Neutrophil (primary cell): ENCODE measurements around the gene CDC42BPG.

ENCODE experiments used
- H3K27ac ChIP-seq: fragments of 200-600 bp; sonication (generic); 2 replicates; pipeline ENCODE4 v1.5.1; 2016; ENCODE audit warnings: mild to moderate bottlenecking, moderate library complexity
- H3K27me3 ChIP-seq: fragments of 200-600 bp; sonication (generic); 2 replicates; pipeline ENCODE4 v1.6.0; 2016; ENCODE audit warnings: mild to moderate bottlenecking
- H3K36me3 ChIP-seq: fragments of 200-600 bp; sonication (generic); 2 replicates; pipeline ENCODE4 v1.5.1; 2017
- H3K4me1 ChIP-seq, 2 experiments: fragments of 200-600 bp in 1 of 2; sonication (generic) in 1 of 2; 1 replicate in 1 of 2; 2 replicates in 1 of 2; pipeline versions ENCODE4 v1.5.1 to v1.6.1; 2013 to 2016; ENCODE audit warnings: low read depth in 1 of 2, low read length in 1 of 2, mild to moderate bottlenecking in 1 of 2, moderate library complexity in 1 of 2; ENCODE audit not compliant: control insufficient read depth in 1 of 2, insufficient read depth in 1 of 2
- H3K4me3 ChIP-seq, 2 experiments: fragments of 200-600 bp in 1 of 2; sonication (generic) in 1 of 2; 1 replicate in 1 of 2; 2 replicates in 1 of 2; pipeline ENCODE4 v1.5.1; 2013 to 2016; ENCODE audit warnings: low read depth in 1 of 2, low read length in 1 of 2, mild to moderate bottlenecking in 1 of 2, moderate library complexity in 1 of 2
- H3K9me3 ChIP-seq: fragments of 200-600 bp; sonication (generic); 2 replicates; pipeline ENCODE4 v1.5.1; 2016
- CTCF ChIP-seq: fragments of 200-600 bp; sonication (generic); IDR thresholded peaks from 2 replicates; pipeline ENCODE4 v1.5.1; 2016; ENCODE audit warnings: antibody characterized with exemption

Gene CDC42BPG

GRCh38 chr11:64891880-64892279 is 47.4 kb upstream of the CDC42BPG start:
- no peaks in the 10 kb centered on the region for H3K27me3 ChIP-seq
- H3K9me3 ChIP-seq, result no peaks in the 10 kb centered on the region
- H3K36me3 ChIP-seq, result peaks cover 33% of the 10 kb centered on the region
- peaks cover 48 to 51% of the 10 kb centered on the region in 2 experiments for H3K4me1 ChIP-seq
- no peak for TF ChIP-seq CTCF
- H3K27ac ChIP-seq, result no peak overlapping the region
- no peak overlapping the region for H3K4me3 ChIP-seq

DNA sequence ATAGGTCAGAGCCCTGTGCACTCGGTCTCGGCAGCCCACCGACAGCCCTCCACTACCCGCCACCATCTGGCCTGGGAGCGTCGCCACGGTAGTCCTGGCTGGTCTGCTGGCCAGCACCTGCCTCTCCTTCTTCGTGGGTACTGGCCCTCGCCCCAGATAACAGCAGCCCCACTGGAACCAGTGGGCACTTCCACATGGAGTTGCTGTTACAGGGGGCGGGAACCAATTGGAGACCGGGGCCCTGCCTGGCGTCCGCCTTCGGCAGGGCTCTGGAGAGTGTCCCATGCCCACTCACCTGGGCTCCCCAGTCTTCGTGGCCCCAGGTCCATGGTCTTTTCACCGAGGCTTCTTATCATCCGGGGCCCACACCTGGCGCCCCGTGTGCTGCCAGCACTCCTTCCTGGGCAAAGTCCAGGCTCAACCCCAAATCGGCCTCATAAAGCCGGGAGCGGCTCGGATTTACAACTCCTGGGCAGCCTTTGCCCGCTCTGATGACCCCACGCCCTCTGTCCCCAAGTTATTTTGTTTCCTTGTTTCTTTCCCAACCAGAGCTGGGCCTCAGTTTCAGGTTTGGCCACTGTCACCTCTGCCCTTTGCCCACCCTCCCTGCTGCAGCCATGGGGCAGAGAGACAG is 46.9 kb upstream of the CDC42BPG start:
- H3K9me3 ChIP-seq, result no peaks in the 10 kb centered on the region
- H3K4me3 ChIP-seq, result no peak overlapping the region
- H3K4me1 ChIP-seq, result peaks cover 51 to 54% of the 10 kb centered on the region in 2 experiments
- peaks cover 28% of the 10 kb centered on the region for H3K36me3 ChIP-seq
- no peak overlapping the region for H3K27ac ChIP-seq
- no peak for TF ChIP-seq CTCF
- no peaks in the 10 kb centered on the region for H3K27me3 ChIP-seq

DNA sequence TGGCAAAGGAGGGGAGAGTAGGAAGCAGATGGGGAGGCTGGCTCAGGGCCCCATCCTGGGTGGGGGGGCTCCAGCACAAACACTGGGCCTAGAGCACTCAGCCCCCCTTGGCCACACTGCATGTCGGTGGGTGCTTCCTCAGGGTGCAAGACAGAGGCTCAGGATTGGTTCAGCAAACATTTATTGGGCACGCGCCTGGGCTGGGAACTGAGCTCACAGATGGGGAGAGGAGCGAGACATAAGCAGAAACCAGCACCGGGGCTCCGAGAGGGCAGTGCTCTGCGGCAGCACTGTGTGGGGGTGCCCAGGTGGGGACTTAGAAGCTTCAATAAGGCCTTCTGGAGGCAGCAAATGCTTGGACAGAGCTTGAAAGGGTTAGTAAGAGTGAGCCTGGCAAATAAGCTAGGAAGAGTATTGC is 46.1 kb upstream of the CDC42BPG start:
- no peaks in the 10 kb centered on the region for H3K9me3 ChIP-seq
- TF ChIP-seq CTCF, result no peak
- H3K27me3 ChIP-seq, result no peaks in the 10 kb centered on the region
- no peak overlapping the region for H3K4me3 ChIP-seq
- no peak overlapping the region for H3K27ac ChIP-seq
- H3K4me1 ChIP-seq, result peaks cover 59 to 62% of the 10 kb centered on the region in 2 experiments
- H3K36me3 ChIP-seq, result peaks cover 20% of the 10 kb centered on the region

DNA sequence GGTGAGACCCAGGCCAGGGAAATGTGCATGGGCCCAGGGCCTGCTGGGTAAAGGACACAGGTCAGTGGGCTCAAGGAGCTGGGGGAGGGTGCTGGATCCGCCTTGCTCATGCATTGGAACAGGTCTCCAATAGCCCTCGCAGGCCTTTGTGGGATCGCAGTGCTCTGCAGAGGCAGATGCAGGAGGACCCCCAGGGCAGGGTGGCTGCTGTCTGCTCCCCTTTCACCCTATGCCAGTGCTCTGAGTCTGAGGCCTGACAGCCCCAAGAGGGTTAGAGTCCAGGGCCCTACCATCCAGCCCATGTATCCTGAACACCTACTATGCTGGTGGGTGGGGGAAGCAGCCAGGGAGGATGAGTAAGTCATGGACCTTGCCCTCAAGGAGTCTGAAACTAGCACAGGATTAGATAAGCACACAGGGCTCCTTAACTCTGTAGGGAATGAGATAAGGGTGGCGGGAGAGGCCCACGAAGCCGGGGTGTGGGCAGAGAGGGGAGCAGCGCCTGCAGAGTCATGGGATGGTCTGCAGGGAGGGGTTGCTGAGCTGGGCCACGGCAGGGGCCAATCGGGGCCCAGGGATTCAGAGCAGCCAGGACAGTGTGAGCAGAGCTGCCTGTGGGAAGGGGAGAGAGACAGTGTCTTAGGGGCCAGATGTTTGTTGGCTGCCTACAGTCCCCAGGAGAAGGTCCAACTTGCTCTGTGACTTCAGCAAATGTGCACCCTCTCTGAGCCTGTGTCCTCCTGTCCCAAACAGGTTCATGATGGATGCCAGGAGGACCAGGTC is 44.5 kb upstream of the CDC42BPG start:
- Histone ChIP-seq H3K27me3 (no peaks in the 10 kb centered on the region), H3K36me3 (peaks cover 4% of the 10 kb centered on the region), H3K27ac (peak overlapping the region; percentile 87), H3K9me3 (no peaks in the 10 kb centered on the region), H3K4me1 (peaks cover 67 to 68% of the 10 kb centered on the region in 2 experiments), H3K4me3 (peak overlapping the region in 1 of 2 experiments; percentile 49)
- TF ChIP-seq CTCF, result no peak

DNA sequence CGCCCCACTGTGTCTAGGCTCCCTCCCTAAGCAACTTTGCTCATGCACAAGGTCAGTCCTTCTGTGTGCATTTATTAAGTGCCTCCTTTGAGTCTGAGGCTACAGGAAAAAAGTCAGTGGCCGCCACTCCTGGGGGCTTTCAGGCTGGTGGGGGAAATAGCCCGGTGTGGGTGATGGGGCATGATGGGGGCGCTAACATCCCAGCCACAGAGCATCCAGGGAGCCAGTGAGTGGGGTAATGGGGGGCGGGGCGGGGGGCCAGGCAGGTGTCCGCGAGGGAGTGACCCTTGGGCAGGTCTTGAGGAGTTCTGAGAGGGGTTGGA is 43.9 kb upstream of the CDC42BPG start:
- Histone ChIP-seq H3K27me3 (no peaks in the 10 kb centered on the region), H3K4me3 (peak overlapping the region; percentile 44 to 49), H3K36me3 (no peaks in the 10 kb centered on the region), H3K4me1 (peaks cover 62 to 63% of the 10 kb centered on the region in 2 experiments), H3K27ac (peak overlapping the region; percentile 87), H3K9me3 (no peaks in the 10 kb centered on the region)
- no peak for TF ChIP-seq CTCF
